ENCODE measurements around the gene RCOR1. TPM values are rescaled to one million over a fixed set of nuclear protein-coding genes. Genes with fewer than 3 reads are reported as not detected.

The RCOR1 gene
- total and polyA plus RNA-seq, 8 donors, result 33.2 to 80.3 (median 63.6) TPM

DNA sequence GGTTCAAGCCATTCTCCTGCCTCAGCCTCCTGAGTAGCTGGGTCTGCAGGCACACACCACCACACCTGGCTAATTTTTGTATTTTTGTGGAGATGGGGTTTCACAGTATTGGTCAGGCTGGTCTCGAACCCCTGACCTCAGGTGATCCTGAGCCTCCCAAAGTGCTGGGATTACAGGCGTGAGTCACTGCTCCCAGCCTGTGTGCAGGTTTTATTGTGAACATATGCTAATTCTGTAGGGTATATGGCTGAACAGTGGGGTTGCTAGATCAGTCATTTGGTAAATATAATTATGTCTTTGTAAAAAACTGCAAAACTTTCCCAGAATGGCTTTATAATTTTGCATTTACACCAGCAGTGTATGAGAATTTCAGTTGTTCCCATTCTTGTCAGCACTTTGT, 85.9 kb downstream of the RCOR1 start:
- no peaks in the 10 kb centered on the region for H3K27me3 ChIP-seq
- ATAC-seq (no peak), DNase-seq (no peak)
- H3K27ac ChIP-seq, result no peak overlapping the region
- TF ChIP-seq, protein P1, sequence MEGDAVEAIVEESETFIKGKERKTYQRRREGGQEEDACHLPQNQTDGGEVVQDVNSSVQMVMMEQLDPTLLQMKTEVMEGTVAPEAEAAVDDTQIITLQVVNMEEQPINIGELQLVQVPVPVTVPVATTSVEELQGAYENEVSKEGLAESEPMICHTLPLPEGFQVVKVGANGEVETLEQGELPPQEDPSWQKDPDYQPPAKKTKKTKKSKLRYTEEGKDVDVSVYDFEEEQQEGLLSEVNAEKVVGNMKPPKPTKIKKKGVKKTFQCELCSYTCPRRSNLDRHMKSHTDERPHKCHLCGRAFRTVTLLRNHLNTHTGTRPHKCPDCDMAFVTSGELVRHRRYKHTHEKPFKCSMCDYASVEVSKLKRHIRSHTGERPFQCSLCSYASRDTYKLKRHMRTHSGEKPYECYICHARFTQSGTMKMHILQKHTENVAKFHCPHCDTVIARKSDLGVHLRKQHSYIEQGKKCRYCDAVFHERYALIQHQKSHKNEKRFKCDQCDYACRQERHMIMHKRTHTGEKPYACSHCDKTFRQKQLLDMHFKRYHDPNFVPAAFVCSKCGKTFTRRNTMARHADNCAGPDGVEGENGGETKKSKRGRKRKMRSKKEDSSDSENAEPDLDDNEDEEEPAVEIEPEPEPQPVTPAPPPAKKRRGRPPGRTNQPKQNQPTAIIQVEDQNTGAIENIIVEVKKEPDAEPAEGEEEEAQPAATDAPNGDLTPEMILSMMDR (IDR thresholded peaks at IDR 0.05), result no peak
- H3K9me3 ChIP-seq, result no peaks in the 10 kb centered on the region
- no peak overlapping the region for H3K4me3 ChIP-seq
- peaks cover 0 to 10% of the 10 kb centered on the region in 2 donors for H3K36me3 ChIP-seq
- intact Hi-C loops (cut with DNase I), result no loop called here
- H3K4me1 ChIP-seq, result no peaks in the 10 kb centered on the region

DNA sequence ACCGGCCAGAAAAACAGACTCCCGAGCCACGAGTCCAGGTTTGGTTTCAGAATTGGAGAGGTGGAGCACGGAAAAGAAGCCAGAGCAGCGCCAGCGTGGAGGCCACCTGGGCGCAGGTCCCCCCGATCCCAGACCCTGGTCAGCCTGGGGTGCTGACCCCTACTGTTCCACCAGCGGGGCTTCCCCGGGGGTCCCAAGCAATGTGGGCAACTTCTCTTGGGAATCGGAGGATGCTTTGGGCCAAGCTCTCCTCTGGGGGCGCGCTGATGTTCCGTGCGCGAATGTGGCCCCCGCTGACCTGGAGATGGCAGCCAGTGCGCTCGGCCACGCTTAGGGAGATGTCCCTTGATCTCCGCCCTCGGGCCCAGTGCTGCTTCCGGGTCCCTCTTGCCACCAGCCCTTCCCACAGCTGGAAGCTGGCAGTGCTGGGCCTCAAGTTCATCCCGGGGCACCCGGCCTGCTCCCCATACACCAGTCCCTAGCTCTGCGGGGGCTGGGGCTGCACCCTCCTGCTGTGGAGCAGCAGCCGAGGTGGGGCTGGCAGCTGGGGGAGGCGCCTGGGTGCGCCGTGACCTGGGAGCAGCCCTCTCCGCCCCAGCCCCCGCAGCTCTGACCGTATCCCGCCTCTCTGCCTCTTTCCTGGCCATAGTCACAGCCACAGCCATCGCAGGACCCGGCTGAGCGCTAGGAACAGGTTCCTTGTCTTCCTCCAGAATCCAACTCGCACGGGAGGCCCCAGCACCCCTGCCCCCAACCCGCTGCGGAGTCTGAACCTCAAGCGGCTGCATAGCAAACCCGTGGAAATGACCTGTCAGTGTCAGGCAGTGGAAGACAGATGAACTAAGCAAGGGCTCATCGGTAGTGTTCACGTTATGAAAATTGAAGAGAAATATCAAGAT, 91.2 kb downstream of the RCOR1 start:
- peaks cover 0 to 16% of the 10 kb centered on the region in 2 donors for H3K4me1 ChIP-seq
- TF ChIP-seq, protein P1 (IDR thresholded peaks at IDR 0.05), result no peak
- H3K4me3 ChIP-seq, result no peak overlapping the region
- ATAC-seq (no peak), DNase-seq (peak in 1 of 4 donors; percentile 72)
- no peak overlapping the region for H3K27ac ChIP-seq
- no peaks in the 10 kb centered on the region for H3K27me3 ChIP-seq
- no peaks in the 10 kb centered on the region for H3K9me3 ChIP-seq
- intact Hi-C loops (cut with DNase I), result no loop called here
- peaks cover 0 to 14% of the 10 kb centered on the region in 2 donors for H3K36me3 ChIP-seq

DNA sequence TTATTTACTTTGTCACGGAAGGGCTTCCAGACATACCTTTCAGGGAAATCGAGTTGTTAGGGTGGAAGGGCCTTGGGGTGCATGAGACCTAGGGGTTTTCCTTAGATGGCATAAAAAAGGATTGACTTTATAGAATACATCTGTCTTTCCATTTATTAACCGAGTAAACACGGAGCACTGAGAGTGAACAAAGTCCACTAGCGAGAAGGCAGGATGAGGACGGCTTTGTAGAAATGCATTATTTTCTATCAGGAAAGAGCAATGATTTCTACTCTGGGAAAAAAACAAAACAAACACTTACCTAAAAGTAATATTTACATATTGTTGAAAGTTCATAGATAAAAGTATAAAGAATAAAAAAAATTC, 91.8 kb downstream of the RCOR1 start:
- DNase-seq (no peak), ATAC-seq (no peak)
- H3K9me3 ChIP-seq, result no peaks in the 10 kb centered on the region
- TF ChIP-seq, protein P1 (IDR thresholded peaks at IDR 0.05), result no peak
- no peaks in the 10 kb centered on the region for H3K27me3 ChIP-seq
- no peak overlapping the region for H3K4me3 ChIP-seq
- intact Hi-C loops (cut with DNase I), result no loop called here
- H3K4me1 ChIP-seq, result peaks cover 0 to 23% of the 10 kb centered on the region in 2 donors
- peaks cover 0 to 14% of the 10 kb centered on the region in 2 donors for H3K36me3 ChIP-seq
- no peak overlapping the region for H3K27ac ChIP-seq

DNA sequence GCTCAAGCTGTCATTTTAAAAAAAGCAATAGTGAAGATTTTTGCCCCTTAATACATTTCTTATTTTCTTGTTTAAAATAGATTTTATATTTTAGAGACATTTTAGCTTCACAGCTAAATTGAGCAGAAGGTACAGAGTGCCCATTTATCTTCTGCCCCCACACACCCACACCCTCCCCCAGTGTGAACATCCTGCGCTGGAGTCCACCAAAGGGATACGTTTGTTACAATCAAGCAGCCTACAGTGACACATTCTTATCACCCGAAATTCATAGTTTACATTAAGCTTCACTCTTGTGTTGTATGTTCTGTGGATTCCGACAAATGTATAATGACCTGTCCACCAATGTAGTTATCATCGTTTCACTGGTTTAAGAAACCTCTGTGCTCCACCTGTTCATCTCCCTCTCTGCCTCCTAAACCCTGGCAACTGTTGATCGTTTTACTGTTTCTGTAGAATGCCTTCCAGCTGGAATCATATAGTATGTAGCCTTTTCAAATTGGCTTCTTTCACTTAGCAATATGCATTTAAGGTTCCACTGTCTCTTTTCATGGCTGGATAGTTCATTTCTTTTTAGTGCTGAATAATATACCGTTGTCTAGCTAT, 93.8 kb downstream of the RCOR1 start:
- ATAC-seq, result no peak
- TF ChIP-seq, protein P1 (IDR thresholded peaks at IDR 0.05), result no peak

DNA sequence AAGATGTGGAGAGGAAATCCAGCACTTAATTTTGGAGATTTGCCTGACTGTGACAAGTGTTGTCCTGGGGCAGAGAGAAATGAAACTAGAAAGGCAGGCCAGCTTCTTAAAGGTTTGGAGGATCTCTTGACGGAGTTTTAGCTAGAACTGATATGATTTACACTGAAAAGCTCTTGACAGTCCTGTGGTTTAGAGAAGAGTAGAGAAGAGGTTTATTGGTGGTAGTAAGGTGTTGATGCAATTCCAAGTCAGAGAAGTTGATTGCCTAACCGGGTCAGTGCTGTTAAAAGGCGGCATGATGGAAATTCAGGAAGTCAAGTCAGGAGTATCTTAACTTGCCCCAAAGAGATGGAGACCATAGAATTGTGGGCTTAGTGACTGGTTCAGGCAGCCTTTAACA, 95.8 kb downstream of the RCOR1 start:
- ATAC-seq (peak; percentile 73), DNase-seq (no peak)
- TF ChIP-seq, protein P1 (IDR thresholded peaks at IDR 0.05), result no peak
- intact Hi-C loops (cut with DNase I), result no loop called here
- Histone ChIP-seq H3K9me3 (no peaks in the 10 kb centered on the region), H3K27ac (peak overlapping the region in 1 of 2 donors; percentile 63), H3K4me3 (no peak overlapping the region), H3K27me3 (no peaks in the 10 kb centered on the region), H3K36me3 (peaks cover 0 to 11% of the 10 kb centered on the region in 2 donors), H3K4me1 (peaks cover 0 to 53% of the 10 kb centered on the region in 2 donors)

More for the DNA sequence above, 93.8 kb downstream of the RCOR1 start:
- peaks cover 0 to 41% of the 10 kb centered on the region in 2 donors for H3K4me1 ChIP-seq
- H3K36me3 ChIP-seq, result peaks cover 0 to 14% of the 10 kb centered on the region in 2 donors
- intact Hi-C loops (cut with DNase I), result no loop called here
- no peak overlapping the region for H3K27ac ChIP-seq
- H3K4me3 ChIP-seq, result no peak overlapping the region
- no peak for DNase-seq
- no peaks in the 10 kb centered on the region for H3K9me3 ChIP-seq
- no peaks in the 10 kb centered on the region for H3K27me3 ChIP-seq

Data from left lung (tissue), 10 donors.